Spleen (tissue), 7 donors: Measurements from ENCODE around the gene PSPN.

Experiments used
- CTCF ChIP-seq, 11 experiments: fragments of 200-600 bp in 7 of 11; fragments of 450-650 bp in 4 of 11; sonication (generic) in 4 of 11; IDR thresholded peaks in 8 of 11; conservative IDR thresholded peaks in 3 of 11; 1 replicate in 7 of 11; 2 replicates in 4 of 11; pipeline versions ENCODE4 v1.4.0 to v1.8.0; 2016 to 2021; ENCODE audit warnings: antibody characterized with exemption in 11 of 11, inconsistent platforms in 4 of 11, mild to moderate bottlenecking in 1 of 11
- POLR2A ChIP-seq, 3 donors: fragments of 450-650 bp; IDR thresholded peaks; one replicate each; pipeline ENCODE4 v1.5.1; 2017; ENCODE audit warnings: antibody characterized with exemption in 3 of 3, mild to moderate bottlenecking in 1 of 3
- donor health status: DM: no; HTN: no; CAD: no; lungs with moderate emphysema.
- donor health status: DM: no; HTN: no; CAD: no.
- donor health status: DM: no; HTN: no; CAD: no.

- TF ChIP-seq POLR2A (IDR thresholded peaks at IDR 0.05) (no peak), CTCF (IDR thresholded peaks at IDR 0.05 in 8 of 11, conservative IDR thresholded peaks at IDR 0.05 in 3 of 11) (no peak)
Measured at GRCh38 chr19:6378041-6378440, 2.3 kb upstream of the PSPN start.
